MM.1S (cell line): ENCODE measurements around the gene MBOAT7.

Experiments used
- DNase-seq: peaks from one replicate; pipeline ENCODE4 v3.0.0-alpha.2; 2015
- H2AFZ ChIP-seq: fragments of 300-600 bp; sonication (generic); 2 replicates; pipeline ENCODE4 v1.6.0; 2016; ENCODE audit warnings: antibody characterized with exemption, low read length
- H3F3A ChIP-seq: fragments of 300-600 bp; sonication (generic); 2 replicates; pipeline ENCODE4 v1.6.1; 2016; ENCODE audit warnings: mild to moderate bottlenecking, antibody characterized with exemption, low read length, moderate library complexity, mixed read lengths; ENCODE audit not compliant: insufficient read depth
- H3K27ac ChIP-seq: fragments of 300-600 bp; sonication (generic); 2 replicates; pipeline ENCODE4 v1.5.1; 2016; ENCODE audit warnings: mild to moderate bottlenecking, low read length
- H3K27me3 ChIP-seq: fragments of 300-600 bp; sonication (generic); replicated peaks from 2 replicates; pipeline ENCODE4 v1.6.0; 2016; ENCODE audit warnings: low read length; ENCODE audit not compliant: insufficient read depth
- H3K36me3 ChIP-seq: fragments of 300-600 bp; sonication (generic); replicated peaks from 2 replicates; pipeline ENCODE4 v1.6.1; 2016; ENCODE audit warnings: mild to moderate bottlenecking, low read length, mixed read lengths; ENCODE audit not compliant: insufficient read depth
- H3K4me1 ChIP-seq: fragments of 300-600 bp; sonication (generic); 2 replicates; pipeline ENCODE4 v1.6.1; 2016; ENCODE audit warnings: low read length, mixed read lengths
- H3K4me2 ChIP-seq: fragments of 300-600 bp; sonication (generic); 2 replicates; pipeline ENCODE4 v1.6.0; 2016; ENCODE audit warnings: low read depth, low read length
- H3K4me3 ChIP-seq: fragments of 300-600 bp; sonication (generic); 2 replicates; pipeline ENCODE4 v1.5.1; 2016; ENCODE audit warnings: low read length, mixed read lengths
- H3K79me2 ChIP-seq: fragments of 300-600 bp; sonication (generic); 2 replicates; pipeline ENCODE4 v1.6.1; 2016; ENCODE audit warnings: mixed run types, low read length, mixed read lengths
- H3K9ac ChIP-seq: fragments of 300-600 bp; sonication (generic); 2 replicates; pipeline ENCODE4 v1.6.1; 2016; ENCODE audit warnings: low read length, mixed read lengths
- H3K9me2 ChIP-seq: fragments of 300-600 bp; sonication (generic); replicated peaks from 2 replicates; pipeline ENCODE4 v1.6.1; 2016; ENCODE audit warnings: mild to moderate bottlenecking, low read length, mixed read lengths; ENCODE audit not compliant: insufficient read depth
- H3K9me3 ChIP-seq: fragments of 300-600 bp; sonication (generic); replicated peaks from 2 replicates; pipeline ENCODE4 v1.6.1; 2016; ENCODE audit warnings: mild to moderate bottlenecking, low read length, mixed read lengths; ENCODE audit not compliant: insufficient read depth
- H4K20me1 ChIP-seq: fragments of 300-600 bp; sonication (generic); 2 replicates; pipeline ENCODE4 v1.6.1; 2016; ENCODE audit warnings: mild to moderate bottlenecking, low read length, moderate library complexity, mixed read lengths; ENCODE audit not compliant: insufficient read depth
- EZH2 ChIP-seq: fragments of 300-600 bp; sonication (generic); optimal IDR thresholded peaks from 2 replicates; pipeline ENCODE3; 2017; ENCODE audit warnings: low read depth, mild to moderate bottlenecking, antibody characterized with exemption, low read length, mixed read lengths
- EZH2phosphoT487 ChIP-seq: fragments of 300-600 bp; sonication (generic); IDR thresholded peaks from 2 replicates; pipeline ENCODE4 v1.6.1; 2018; ENCODE audit warnings: antibody characterized with exemption, low read length
- TF ChIP-seq, protein P1 (sequence below): fragments of 300-600 bp; sonication (generic); IDR thresholded peaks from 2 replicates; pipeline ENCODE4 v1.5.1; 2016; ENCODE audit warnings: antibody characterized with exemption, low read length, mixed read lengths

MBOAT7 gene

DNA sequence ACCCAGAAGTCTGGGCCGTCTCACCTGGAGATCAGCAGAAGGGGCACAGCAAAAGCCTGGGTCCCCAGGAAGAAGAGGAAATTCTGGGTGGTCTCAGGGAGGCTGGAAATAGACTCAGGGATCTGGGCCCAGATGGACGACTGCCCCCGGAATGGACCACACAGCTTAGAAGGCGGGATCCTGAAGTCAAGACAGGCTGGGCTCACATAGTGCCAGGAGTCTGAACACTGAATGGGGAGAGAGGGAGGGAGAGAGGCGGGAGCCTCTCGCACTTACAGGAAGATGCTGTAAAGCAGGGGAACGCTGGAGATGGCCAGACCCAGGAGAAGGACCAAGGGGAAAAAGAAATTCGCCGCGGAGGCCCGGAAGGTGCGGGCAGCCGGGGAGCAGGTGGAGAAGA is 28.5 kb downstream of the MBOAT7 start:
- Histone ChIP-seq H3K9ac (peak overlapping the region; percentile 76; the same call in 1 of the 2 replicates), H3K36me3 (no peaks in the 10 kb centered on the region), H3K9me3 (no peaks in the 10 kb centered on the region), H4K20me1 (no peaks in the 10 kb centered on the region), H3K4me2 (peak overlapping the region; percentile 91), H3K4me3 (peak overlapping the region; percentile 82), H3K4me1 (peaks cover 13% of the 10 kb centered on the region; the same call in 1 of the 2 replicates), H3K27me3 (peaks cover 15% of the 10 kb centered on the region), H3F3A (peaks cover 14% of the 10 kb centered on the region), H2AFZ (peak overlapping the region; percentile 88; the same call in 1 of the 2 replicates), H3K79me2 (peaks cover 28% of the 10 kb centered on the region), H3K27ac (no peak overlapping the region), H3K9me2 (no peaks in the 10 kb centered on the region)
- no peak for DNase-seq
- TF ChIP-seq EZH2 (no peak), EZH2phosphoT487 (no peak)
- TF ChIP-seq, protein P1, sequence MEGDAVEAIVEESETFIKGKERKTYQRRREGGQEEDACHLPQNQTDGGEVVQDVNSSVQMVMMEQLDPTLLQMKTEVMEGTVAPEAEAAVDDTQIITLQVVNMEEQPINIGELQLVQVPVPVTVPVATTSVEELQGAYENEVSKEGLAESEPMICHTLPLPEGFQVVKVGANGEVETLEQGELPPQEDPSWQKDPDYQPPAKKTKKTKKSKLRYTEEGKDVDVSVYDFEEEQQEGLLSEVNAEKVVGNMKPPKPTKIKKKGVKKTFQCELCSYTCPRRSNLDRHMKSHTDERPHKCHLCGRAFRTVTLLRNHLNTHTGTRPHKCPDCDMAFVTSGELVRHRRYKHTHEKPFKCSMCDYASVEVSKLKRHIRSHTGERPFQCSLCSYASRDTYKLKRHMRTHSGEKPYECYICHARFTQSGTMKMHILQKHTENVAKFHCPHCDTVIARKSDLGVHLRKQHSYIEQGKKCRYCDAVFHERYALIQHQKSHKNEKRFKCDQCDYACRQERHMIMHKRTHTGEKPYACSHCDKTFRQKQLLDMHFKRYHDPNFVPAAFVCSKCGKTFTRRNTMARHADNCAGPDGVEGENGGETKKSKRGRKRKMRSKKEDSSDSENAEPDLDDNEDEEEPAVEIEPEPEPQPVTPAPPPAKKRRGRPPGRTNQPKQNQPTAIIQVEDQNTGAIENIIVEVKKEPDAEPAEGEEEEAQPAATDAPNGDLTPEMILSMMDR = no peak

DNA sequence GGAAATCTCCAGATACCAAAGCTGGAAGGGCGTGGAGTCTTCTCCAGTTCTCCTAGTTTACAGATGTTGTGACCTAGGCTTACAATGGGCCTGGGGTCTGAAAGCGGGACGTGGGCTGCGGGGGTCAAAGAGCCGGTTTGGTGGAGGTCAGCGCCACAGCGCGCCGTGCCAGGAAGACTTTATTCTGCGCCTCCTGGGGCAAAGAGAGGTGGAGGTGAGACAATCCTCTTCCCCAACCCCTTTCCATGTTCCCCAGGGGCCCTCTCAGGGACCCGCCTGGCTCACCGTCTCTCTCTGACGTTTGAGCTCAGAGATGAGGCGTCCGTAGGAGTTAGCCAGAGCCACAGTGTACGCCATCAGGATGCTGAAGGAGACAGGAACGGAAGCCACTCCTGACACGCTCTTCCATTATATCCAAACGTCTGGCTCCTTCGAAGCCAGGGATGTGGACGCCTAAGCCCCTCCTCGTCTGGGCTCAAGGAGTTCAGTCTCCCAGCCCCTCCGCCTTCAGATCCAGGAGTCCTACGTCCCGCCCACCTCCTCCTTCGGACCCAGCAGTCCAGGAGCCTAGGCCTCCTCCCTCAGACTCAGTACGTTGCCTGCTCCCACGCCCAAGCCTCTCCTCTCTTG is 29.1 kb downstream of the MBOAT7 start:
- Histone ChIP-seq H3F3A (peaks cover 14% of the 10 kb centered on the region), H4K20me1 (no peaks in the 10 kb centered on the region), H3K79me2 (peaks cover 28% of the 10 kb centered on the region), H3K4me1 (peaks cover 13% of the 10 kb centered on the region; the same call in 1 of the 2 replicates), H3K4me3 (peak overlapping the region; percentile 82), H3K4me2 (peak overlapping the region; percentile 91), H3K9me2 (no peaks in the 10 kb centered on the region), H3K9ac (peak overlapping the region; percentile 76), H3K27me3 (peaks cover 10% of the 10 kb centered on the region; the same call in 1 of the 2 replicates), H2AFZ (peak overlapping the region; percentile 88), H3K36me3 (no peaks in the 10 kb centered on the region), H3K9me3 (no peaks in the 10 kb centered on the region), H3K27ac (peak overlapping the region; percentile 50; the same call in 1 of the 2 replicates)
- peak; percentile 20 for DNase-seq
- no peak for TF ChIP-seq EZH2
- TF ChIP-seq, protein P1 = no peak
- no peak for TF ChIP-seq EZH2phosphoT487

DNA sequence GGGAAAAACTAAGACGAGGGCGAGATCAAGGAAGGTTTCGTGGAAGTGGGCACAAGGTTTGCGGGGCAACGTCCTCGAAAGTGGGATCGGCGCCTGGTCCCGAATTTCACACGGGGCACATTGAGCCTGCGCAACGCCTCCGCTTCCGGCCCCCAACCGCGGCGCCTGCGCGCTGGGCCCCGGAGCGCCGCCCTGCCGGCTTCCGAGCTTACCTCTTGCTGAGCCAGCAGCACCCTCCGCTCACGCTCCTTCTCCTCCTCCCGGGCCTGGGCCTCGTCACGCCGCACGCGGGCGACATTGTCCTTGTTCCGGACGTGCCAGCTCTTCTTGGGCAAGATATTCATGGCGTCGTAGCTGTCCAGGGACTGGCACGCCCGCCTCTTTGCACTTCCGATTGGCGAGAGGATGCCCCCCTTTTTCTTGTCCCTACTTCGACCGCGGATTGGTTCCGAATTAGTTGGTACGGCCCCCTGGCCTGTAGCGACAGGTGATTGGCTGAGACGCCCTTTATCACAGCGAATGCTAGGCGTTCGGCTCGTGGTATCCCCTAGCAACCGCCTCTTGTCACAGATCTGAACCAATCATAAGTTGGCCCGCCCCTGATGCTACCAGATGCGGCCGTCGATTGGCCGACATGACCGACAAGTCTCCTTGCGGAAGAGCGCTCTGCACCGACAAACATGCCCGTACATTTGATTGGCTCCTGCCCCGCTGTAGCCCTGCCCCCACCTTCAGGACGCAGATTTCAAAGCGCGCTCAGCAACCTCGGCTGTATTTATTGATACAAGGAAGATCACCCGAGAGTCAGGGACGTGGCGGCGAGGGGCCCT is 29.8 kb downstream of the MBOAT7 start, which contains the start of gene LENG1:
LENG1 (minus strand) TSS at position 370 of the 830 bp plus-strand sequence; CDS start at position 344, 26 bp downstream.
- H3K9ac ChIP-seq = peak within 1 kb of the TSS; percentile 81
- H3K79me2 ChIP-seq = peaks cover 30% of the 10 kb centered on the region
- peaks cover 14% of the 10 kb centered on the region for H3F3A ChIP-seq
- no peaks in the 10 kb centered on the region for H3K9me3 ChIP-seq
- H2AFZ ChIP-seq = peak within 1 kb of the TSS; percentile 88
- H3K27me3 ChIP-seq = 0 out of 2 replicates have a peak, but pooled peaks cover 5% of the 10 kb centered on the region
- H3K9me2 ChIP-seq = no peaks in the 10 kb centered on the region
- no peaks in the 10 kb centered on the region for H3K36me3 ChIP-seq
- no peaks in the 10 kb centered on the region for H4K20me1 ChIP-seq
- peaks cover 13% of the 10 kb centered on the region; the same call in 1 of the 2 replicates for H3K4me1 ChIP-seq
- H3K27ac ChIP-seq = peak within 1 kb of the TSS; percentile 88
- H3K4me2 ChIP-seq = peak within 1 kb of the TSS; percentile 91
- peak within 1 kb of the TSS; percentile 82 for H3K4me3 ChIP-seq
- DNase-seq = peak; percentile 100
- TF ChIP-seq EZH2 (no peak), EZH2phosphoT487 (no peak)
- TF ChIP-seq, protein P1 = peak; percentile 20; the same call in 1 of the 2 replicates
